NB4 (cell line): Measurements from ENCODE around the gene GNG7.
"Not testable (repeated sequence)": the region's sequence is repeated elsewhere in the genome, so short reads cannot be mapped to it uniquely, and the experiment has no call there.

ENCODE experiments used
- DNase-seq: peaks from one replicate; pipeline ENCODE4 v3.0.0; 2010; ENCODE audit warnings: low read depth
- H3K4me3 ChIP-seq: one replicate; pipeline ENCODE4 v1.5.1; 2011; ENCODE audit warnings: mild to moderate bottlenecking, low read depth, low read length, moderate library complexity
- CTCF ChIP-seq: IDR thresholded peaks from one replicate; pipeline ENCODE4 v1.5.1; 2012; ENCODE audit warnings: low read depth, low read length
- MYC ChIP-seq: IDR thresholded peaks from 2 replicates; pipeline ENCODE4 v1.6.1; 2011; ENCODE audit warnings: low read depth, low read length
- POLR2A ChIP-seq: IDR thresholded peaks from 2 replicates; pipeline ENCODE4 v1.6.1; 2011; ENCODE audit warnings: mild to moderate bottlenecking; ENCODE audit not compliant: insufficient read length; ENCODE audit errors: extremely low read depth
- TF ChIP-seq, protein P1 (sequence below): IDR thresholded peaks from 2 replicates; pipeline ENCODE4 v1.6.1; 2011; ENCODE audit warnings: low read depth, low read length

The GNG7 gene

GRCh38 chr19:2653710-2654707 is 48.5 kb downstream of the GNG7 start:
- no peak overlapping the region for H3K4me3 ChIP-seq
- TF ChIP-seq POLR2A (no peak), CTCF (no peak), MYC (no peak)
- TF ChIP-seq, protein P1, sequence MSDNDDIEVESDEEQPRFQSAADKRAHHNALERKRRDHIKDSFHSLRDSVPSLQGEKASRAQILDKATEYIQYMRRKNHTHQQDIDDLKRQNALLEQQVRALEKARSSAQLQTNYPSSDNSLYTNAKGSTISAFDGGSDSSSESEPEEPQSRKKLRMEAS, result no peak
- DNase-seq, result no peak

- TF ChIP-seq CTCF (no peak), MYC (no peak), POLR2A (no peak)
- TF ChIP-seq, protein P1, result no peak
- no peak overlapping the region for H3K4me3 ChIP-seq
- DNase-seq, result no peak
Measured at GRCh38 chr19:2653218-2653617, 49.3 kb downstream of the GNG7 start.

DNA sequence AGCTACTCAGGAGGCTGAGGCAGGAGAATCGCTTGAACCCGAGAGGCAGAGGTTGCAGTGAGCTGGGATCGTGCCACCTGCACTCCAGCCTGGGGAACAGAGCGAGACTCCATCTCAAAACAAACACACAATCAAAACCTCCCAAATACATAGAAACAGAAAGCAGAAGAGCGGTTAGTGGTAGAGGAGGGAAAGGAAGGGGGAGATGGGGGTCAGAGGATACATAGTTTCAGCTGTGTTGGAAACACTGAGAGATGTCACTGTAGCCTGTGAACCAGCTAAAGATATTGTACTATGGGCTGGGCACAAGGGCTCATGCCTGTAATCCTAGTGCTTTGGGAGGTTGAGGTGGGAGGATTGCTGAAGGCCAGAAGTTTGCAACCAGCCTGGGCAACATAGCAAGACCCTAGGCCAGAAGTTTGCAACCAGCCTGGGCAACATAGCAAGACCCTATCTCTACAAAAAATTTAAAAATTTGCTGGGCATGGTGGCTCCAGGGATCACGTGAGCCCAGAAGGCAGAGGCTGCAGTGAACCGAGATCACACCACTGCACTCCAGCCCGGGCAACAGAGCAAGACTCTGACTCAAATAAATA is 49.9 kb downstream of the GNG7 start:
- no peak for TF ChIP-seq POLR2A
- no peak for TF ChIP-seq CTCF
- TF ChIP-seq MYC, result no peak
- TF ChIP-seq, protein P1, result no peak
- DNase-seq, result no peak
- no peak overlapping the region for H3K4me3 ChIP-seq

DNA sequence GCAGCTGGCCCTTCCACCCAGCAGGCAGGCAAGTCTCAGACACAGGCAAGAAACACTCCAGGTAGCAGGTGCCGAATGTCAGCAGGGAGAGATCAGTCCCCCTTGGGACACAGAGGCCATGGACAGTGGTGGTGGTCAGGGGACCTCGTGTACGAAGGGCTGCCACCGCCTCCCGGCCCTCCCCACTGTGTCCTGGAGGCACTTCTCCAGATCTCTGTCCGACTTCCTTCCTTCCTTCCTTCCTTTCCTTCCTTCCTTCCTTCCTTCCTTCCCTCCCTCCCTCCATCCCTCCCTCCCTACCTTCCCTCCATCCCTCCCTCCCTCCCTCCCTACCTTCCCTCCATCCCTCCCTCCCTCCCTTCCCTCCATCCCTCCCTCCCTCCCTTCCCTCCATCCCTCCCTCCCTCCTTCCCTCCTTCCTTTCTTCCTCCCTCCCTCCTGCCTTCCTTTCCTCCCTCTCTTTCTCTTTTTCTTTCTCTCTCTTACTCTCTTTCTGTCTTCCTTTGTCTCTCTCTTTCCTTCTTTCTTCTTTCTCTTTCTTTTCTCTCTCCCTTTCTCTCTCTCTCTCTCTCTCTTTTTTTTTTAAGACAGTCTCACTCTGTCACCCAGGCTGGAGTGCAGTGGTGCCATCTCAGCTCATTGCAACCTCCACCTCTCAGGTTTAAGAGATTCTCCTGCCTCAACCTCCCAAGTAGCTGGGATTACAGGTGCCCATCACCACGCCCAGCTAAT is 51.3 kb downstream of the GNG7 start:
- H3K4me3 ChIP-seq, DNase-seq: not testable (repeated sequence)

DNA sequence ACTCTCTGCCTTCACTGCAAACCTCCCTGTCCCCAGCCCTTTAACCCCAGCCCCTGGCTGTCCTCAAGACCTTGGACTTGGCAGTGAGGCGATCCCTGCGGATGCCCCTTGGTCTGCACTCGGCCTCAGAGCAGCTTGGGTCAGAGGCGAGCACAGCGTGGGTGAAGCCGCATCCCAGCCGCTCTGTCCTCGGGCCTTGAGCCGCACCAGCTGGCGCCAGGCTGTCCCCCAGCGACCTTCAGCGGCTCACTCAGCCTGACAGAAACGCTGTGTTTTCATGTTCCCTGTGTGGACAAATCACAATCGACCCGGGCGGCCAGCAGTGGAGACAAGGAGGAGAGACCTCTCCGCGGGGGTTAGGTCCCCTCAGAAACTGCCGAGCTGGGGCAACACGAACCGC is 52.0 kb downstream of the GNG7 start:
- no peak for DNase-seq
- H3K4me3 ChIP-seq, result no peak overlapping the region
- TF ChIP-seq, protein P1, result no peak
- no peak for TF ChIP-seq POLR2A
- TF ChIP-seq MYC, result no peak
- no peak for TF ChIP-seq CTCF

DNA sequence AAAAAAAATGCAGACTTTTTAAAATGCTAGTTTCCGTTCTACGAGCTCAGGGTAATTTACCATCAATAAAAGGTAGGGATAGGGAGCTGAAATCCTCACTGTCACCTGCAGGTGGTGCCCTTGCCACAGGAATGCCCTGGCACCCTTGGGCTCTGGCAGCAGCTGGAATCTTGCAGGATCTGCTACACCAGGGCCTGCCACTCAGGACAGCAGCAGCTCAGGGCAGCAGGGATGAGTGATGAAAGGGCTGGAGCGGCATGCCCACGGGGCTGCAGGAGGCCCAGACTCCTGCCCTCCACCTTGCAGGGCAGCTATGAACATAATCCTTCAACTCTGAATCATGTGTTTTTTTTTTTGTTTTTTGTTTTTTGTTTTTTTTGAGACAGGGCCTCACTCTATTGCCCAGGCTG is 54.0 kb downstream of the GNG7 start:
- no peak overlapping the region for H3K4me3 ChIP-seq
- DNase-seq, result peak; percentile 74
- TF ChIP-seq POLR2A, result no peak
- no peak for TF ChIP-seq MYC
- peak; percentile 56 for TF ChIP-seq CTCF
